NOMO-1 treated with dmso at 0.1 percent for 144 hours (cell line): ENCODE measurements around the gene TMEM11.

Source experiments
- DNase-seq: peaks from one replicate; lab custom pipeline; 2025; ENCODE audit not compliant: unreplicated experiment; lab: John Stamatoyannopoulos, UW

Gene TMEM11

DNA sequence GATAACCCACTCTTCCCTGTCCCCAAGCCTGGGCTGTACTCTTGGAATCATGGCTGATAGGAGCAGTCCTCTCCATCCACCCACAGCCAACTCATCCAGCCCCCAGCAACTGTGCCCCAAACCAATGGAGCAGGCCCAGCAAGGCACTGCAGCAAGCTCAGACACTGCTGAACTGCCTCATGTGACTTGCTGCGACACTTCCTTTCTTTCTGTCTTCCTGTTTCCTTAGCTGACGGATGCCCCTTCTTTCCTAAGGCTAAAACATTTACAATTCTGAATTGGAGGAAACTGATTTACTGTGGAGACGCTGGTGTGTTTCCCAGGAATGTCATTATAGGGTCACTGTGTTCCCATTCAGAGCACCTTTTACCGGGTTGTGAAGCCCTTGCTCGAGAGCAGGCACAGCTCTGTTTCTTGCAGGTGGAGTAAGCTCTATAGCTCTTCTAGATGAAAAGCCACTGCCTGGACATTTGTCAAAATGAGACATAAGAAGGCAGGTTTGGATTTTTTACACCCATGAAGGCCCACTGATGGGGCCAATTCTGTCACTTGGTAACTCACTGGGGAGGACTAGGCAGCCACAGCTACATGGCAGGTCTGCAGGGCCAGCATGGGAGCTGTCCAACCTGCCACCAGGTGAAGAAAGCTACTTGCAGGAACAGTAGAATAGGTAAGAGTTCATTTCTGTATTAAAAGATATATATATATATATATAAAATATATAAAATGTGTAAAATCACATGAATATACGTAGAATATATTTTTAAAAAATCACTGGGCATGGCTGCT, 27.4 kb downstream of the TMEM11 start:
- no peak for DNase-seq

GRCh38 chr17:21185061-21185460, 28.9 kb downstream of the TMEM11 start:
- DNase-seq: no peak

GRCh38 chr17:21184570-21184969, 29.4 kb downstream of the TMEM11 start:
- DNase-seq: no peak

DNA sequence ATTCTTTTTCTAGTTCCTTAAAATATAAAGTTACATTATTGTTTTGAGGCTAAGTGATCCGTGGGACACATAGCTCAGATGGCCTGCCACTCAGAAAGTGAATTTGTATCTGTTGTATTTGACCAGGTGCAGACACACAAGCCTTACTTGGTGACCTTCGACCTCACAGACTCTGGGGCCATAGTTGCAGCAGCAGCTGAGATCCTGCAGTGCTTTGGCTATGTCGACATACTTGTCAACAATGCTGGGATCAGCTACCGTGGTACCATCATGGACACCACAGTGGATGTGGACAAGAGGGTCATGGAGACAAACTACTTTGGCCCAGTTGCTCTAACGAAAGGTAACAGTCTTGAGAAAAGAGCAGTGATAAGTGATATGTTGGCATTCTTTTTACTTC, 30.5 kb downstream of the TMEM11 start:
- DNase-seq: no peak

DNA sequence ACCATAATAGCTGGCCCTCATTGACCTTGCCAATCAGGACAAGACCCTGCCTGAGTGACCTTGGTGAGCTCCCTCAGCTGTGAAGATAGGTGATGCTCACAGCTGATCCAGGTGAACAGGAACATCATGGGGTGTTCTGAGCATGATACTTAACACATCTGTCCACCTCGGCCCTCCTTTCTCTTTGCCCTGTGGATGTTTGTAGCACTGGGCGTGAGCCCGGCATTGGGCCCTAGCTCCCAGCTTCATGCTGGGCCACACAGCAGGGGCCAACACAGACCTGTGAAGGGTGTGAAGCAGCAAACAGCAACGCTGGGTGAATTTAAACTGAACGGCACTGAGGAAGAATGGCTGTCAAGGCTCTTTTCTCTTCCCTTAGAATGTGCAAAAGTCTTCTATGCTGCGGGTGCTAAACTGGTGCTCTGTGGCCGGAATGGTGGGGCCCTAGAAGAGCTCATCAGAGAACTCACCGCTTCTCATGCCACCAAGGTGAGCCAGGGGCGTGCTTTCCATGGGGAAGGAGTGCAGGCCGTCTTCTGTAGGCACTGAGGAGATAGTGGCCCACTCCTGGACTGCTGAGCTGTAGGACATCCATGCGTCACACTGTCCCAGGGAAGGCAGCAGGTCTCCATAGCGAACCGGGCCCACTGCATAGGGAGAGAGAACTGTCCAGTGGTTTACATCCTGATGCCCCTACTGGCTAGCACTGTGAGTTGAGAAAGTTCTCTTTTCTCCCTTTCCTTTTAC, 35.9 kb downstream of the TMEM11 start:
- DNase-seq: no peak

GRCh38 chr17:21177401-21177800, 36.6 kb downstream of the TMEM11 start:
- no peak for DNase-seq

DNA sequence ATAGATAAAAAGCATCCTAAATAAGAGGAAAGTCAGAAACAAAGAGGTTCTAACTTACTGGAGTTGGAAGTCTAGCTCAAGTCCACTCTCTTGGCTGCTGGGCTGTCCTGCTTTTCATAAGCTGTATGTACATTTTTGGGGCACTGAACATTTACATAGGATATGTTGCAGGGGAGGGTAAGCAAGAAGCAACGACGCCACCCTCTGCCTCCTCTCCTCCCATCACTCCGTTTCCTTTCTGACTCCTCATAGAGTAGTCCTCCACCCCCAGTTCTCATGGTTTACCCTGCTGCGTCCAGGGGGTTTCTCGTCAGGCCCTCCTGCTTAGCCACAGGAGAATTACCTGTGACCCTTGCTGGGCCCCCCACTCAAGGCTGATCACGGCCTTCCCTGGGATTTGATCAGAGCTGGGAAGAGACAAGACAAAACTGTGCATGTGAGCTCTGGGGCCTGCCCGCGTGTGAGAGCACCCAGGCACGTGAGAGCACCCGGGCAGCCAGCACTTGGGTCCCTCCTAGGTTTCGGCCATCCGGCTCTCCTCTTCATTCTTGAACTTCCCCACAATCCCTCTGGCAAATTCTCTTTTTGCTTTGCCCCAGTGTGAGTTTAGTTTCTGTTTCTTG, 37.1 kb downstream of the TMEM11 start:
- DNase-seq: no peak

- DNase-seq: no peak
These were observed 39.2 kb downstream of the TMEM11 start for GRCh38 chr17:21174713-21175112.

- DNase-seq: no peak
These were observed 39.8 kb downstream of the TMEM11 start for GRCh38 chr17:21174186-21174585.

DNA sequence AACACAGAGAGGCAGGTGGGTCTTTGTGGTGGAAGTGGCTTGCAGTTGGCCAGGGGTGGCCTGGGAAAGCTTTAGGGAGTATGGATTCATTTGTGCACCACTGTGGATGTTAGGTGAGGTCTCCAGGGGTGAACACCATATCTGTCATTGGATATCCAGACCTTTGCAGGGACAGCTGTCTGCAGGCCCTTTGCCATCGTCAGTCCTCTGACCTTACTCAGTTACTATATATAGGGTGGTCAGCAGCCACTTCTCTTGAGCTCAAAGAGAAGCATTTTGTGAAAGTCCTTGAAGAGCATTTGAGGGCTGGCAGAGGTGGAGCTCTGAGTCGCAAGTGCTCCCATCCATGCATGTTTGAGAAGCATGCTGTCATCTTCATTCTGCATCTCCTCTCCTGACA, 40.4 kb downstream of the TMEM11 start:
- DNase-seq: no peak

DNA sequence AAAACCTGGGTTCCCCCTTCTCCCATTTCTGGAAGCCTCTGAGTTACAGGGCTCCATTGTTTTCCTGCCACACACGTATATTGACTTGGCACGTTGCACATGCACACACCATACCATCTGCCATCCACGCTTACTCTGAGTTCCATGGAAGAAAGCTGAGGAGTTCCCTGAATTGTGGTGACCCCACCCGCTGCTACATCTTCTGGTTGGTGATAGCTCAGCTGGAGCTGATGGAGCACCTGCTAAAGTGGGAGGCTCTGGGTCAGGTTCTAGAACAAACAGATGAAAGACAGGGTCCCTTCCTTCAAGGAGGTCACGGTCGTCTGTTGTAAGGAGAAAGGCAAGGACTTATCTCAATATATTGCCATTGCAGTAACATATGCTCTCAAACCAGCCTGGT, 41.1 kb downstream of the TMEM11 start:
- DNase-seq: no peak

- no peak for DNase-seq
These were observed 41.9 kb downstream of the TMEM11 start for GRCh38 chr17:21171970-21172510.

DNA sequence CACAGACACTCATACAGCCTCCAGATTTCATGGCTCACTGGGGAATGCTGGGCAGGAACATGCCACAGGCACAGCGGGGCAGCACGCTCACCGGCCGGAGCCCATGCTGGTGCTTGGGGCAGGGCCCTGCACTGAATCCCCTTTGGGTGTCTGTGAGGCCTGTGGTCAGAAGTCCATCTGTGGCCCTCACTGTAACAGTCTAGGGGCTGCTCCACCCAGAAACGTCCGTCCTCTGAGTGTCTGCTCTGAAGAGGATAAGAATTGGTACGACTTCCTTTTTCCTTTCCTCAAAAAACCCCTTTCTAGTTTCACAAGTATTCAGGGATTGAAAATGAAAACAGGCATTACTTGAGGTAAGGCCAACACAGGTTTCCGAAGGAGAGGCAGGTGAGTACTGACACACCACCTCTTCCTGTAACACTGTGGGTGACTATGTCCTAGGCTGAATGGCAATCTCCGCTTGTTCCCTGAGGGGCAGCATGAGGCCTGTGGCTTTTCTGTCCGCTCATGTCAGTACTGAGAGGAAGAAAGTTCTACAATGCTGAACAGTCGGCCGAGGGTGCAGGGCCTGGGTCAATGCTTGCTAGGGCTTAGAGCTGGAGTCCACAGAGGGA, 42.5 kb downstream of the TMEM11 start:
- no peak for DNase-seq

GRCh38 chr17:21170809-21171208, 43.2 kb downstream of the TMEM11 start:
- DNase-seq: no peak

- no peak for DNase-seq
These were observed 44.5 kb downstream of the TMEM11 start for GRCh38 chr17:21169496-21169895.

- DNase-seq: no peak
These were observed 45.5 kb downstream of the TMEM11 start for GRCh38 chr17:21168555-21168865.

DNA sequence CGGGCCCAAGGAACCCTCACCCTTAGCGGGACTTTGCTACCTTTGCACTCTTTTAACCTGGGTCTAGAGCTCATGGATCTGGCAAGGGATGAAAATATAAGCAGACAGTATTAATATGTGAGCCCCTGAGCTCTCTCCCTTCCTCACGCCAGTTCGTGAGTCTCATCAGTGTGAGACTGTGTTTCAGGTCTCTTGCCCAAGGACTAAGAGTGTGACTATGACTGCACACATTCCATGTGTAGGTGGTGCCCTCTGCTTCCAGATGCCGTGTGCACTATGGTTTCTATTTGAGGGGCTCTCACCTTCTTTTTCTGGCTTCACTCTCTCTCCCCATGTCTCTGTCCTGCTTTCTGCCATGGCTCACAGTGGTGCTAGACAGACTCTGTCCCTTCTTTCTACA, 46.7 kb downstream of the TMEM11 start:
- DNase-seq: no peak

- DNase-seq: no peak
These were observed 47.3 kb downstream of the TMEM11 start for GRCh38 chr17:21166595-21167210.

GRCh38 chr17:21165922-21166594, 47.9 kb downstream of the TMEM11 start:
- no peak for DNase-seq

- DNase-seq: no peak
These were observed 49.3 kb downstream of the TMEM11 start for GRCh38 chr17:21164620-21165019.

DNA sequence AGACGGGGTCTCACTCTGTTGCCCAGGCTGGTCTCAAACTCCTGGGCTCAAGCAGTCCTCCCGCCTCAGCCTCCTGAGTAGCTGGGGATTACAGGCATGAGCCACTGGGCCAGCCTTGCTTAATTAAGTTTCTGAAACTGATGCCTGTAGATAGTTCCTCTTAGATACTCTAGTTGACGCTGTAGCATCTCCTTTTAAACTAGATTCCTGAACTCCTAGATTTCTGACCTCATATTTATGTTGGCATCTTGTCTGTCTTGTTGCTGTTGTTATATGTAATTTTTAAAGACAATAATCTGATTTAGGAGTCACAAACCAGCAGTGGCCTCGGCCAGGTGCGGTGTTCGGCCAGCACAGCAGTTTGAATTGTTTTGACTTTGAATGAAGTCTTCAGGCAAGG, 49.7 kb downstream of the TMEM11 start:
- DNase-seq: no peak
